ENCODE measurements around the gene NAPSA. TPM values are rescaled to one million over a fixed set of nuclear protein-coding genes. Genes with fewer than 3 reads are reported as not detected.

The NAPSA gene
- total and polyA plus RNA-seq, 9 of the 15 experiments (the other 6 are each of a cell fraction or from before 2014, with no cell fraction given): 0.25 to 1.9 (median 0.69) TPM

GRCh38 chr19:50329146-50329925, 36.1 kb downstream of the NAPSA start, which contains the start of gene KCNC3 (continued):
- TF ChIP-seq ZHX1 (conservative IDR thresholded peaks at IDR 0.05; ENCODE audit: low read length): no peak
- TF ChIP-seq TEAD4 (IDR thresholded peaks at IDR 0.05; ENCODE audit: low read length): peak; percentile 48; the same call in 1 of the 2 replicates
- TF ChIP-seq TEAD4 (CRISPR knock-in tag; IDR thresholded peaks at IDR 0.05; ENCODE audit: borderline replicate concordance): no peak
- no peak for TF ChIP-seq SRSF1 (IDR thresholded peaks at IDR 0.05; ENCODE audit: low read depth, low read length)
- TF ChIP-seq RHOXF2B (CRISPR knock-in tag; conservative IDR thresholded peaks at IDR 0.05): 0 out of 2 replicates have a peak, but pooled peaks have one; percentile 57
- no peak for TF ChIP-seq SLC30A9 (CRISPR knock-in tag; IDR thresholded peaks at IDR 0.05)
- no peak for TF ChIP-seq ZNF398 (CRISPR knock-in tag; IDR thresholded peaks at IDR 0.05)
- no peak for TF ChIP-seq HOMEZ (CRISPR knock-in tag; IDR thresholded peaks at IDR 0.05)
- no peak for TF ChIP-seq ELF2 (CRISPR knock-in tag; IDR thresholded peaks at IDR 0.05)
- TF ChIP-seq KLF10 (CRISPR knock-in tag; IDR thresholded peaks at IDR 0.05): no peak
- no peak for TF ChIP-seq BDP1 (IDR thresholded peaks at IDR 0.05; ENCODE audit: insufficient read depth, insufficient read length)
- no peak for TF ChIP-seq SIN3B (IDR thresholded peaks at IDR 0.05; ENCODE audit: low read depth)
- no peak for TF ChIP-seq HLTF (IDR thresholded peaks at IDR 0.05)
- TF ChIP-seq ZNF124 (CRISPR knock-in tag; IDR thresholded peaks at IDR 0.05): no peak
- TF ChIP-seq SP2 (IDR thresholded peaks at IDR 0.05; ENCODE audit: extremely low read depth, low read depth, low read length, poor library complexity, severe bottlenecking): no peak
- TF ChIP-seq TCF3 (CRISPR knock-in tag; IDR thresholded peaks at IDR 0.05): no peak; the same call in 1 of the 2 replicates
- no peak for TF ChIP-seq ZBTB1 (CRISPR knock-in tag; IDR thresholded peaks at IDR 0.05; ENCODE audit: borderline replicate concordance, low read depth)
- TF ChIP-seq NFE2L1 (tag; IDR thresholded peaks at IDR 0.05; ENCODE audit: borderline replicate concordance, low read depth): no peak
- no peak for TF ChIP-seq ZNF347 (CRISPR knock-in tag; IDR thresholded peaks at IDR 0.05; ENCODE audit: low read depth)
- TF ChIP-seq RFX5 (IDR thresholded peaks at IDR 0.05; ENCODE audit: low read depth, low read length): no peak
- peak; percentile 29; the same call in 1 of the 2 replicates for TF ChIP-seq MBD2 (IDR thresholded peaks at IDR 0.05; ENCODE audit: borderline replicate concordance, low read depth)
- no peak for TF ChIP-seq ZNF436 (CRISPR knock-in tag; IDR thresholded peaks at IDR 0.05)

Data from K562 (cell line).